Measurements from ENCODE around the gene TPST2. TPM values are rescaled to one million over a fixed set of nuclear protein-coding genes. Genes with fewer than 3 reads are reported as not detected.

The TPST2 gene
- total RNA-seq (10 to 100 TPM; 10.5 to 21.3 TPM), polyA plus RNA-seq (ENCODE audit: insufficient read length in 2 of 2) (10 to 100 TPM; 14.0 to 15.1 TPM)
- long read RNA-seq, donor 1, full-length matches to known transcripts = 5 of 5 reads
- long read RNA-seq, donor 1, partial matches to known transcripts = 0 of 5 reads
- long read RNA-seq, donor 1, other reads (novel, unspliced or antisense) = 0 of 5 reads
- long read RNA-seq, donor 2, full-length matches to known transcripts = 3 of 3 reads
- long read RNA-seq, donor 2, partial matches to known transcripts = 0 of 3 reads
- long read RNA-seq, donor 2, other reads (novel, unspliced or antisense) = 0 of 3 reads
- long read RNA-seq, donor 3, full-length matches to known transcripts = 6 of 6 reads
- long read RNA-seq, donor 3, partial matches to known transcripts = 0 of 6 reads
- long read RNA-seq, donor 3, other reads (novel, unspliced or antisense) = 0 of 6 reads
- long read RNA-seq, donor 4, full-length matches to known transcripts = 11 of 17 reads
- long read RNA-seq, donor 4, partial matches to known transcripts = 6 of 17 reads
- long read RNA-seq, donor 4, other reads (novel, unspliced or antisense) = 0 of 17 reads

- Histone ChIP-seq H3K4me1 (ENCODE audit: control insufficient read depth, insufficient read depth, low read length) (peaks cover 20% of the 10 kb centered on the region), H3K36me3 (ENCODE audit: control insufficient read depth, insufficient read depth, low read length) (no peaks in the 10 kb centered on the region), H3K9me3 (ENCODE audit: control insufficient read depth, insufficient read depth, low read length) (peaks cover 1% of the 10 kb centered on the region), H3K4me3 (ENCODE audit: low read depth, low read length) (peak within 1 kb of the TSS; percentile 65), H3K27me3 (ENCODE audit: control insufficient read depth, insufficient read depth, low read length) (no peaks in the 10 kb centered on the region), H3K27ac (ENCODE audit: low read depth, low read length) (no peak within 1 kb of the TSS)
- peak; percentile 38 to 92 (median 58) for DNase-seq (ENCODE audit: low read depth in 4 of 6, low spot score in 6 of 6)
- 1% methylated on average over 66 of the region's 72 CpGs for WGBS (ENCODE audit: insufficient coverage)
Measured at GRCh38 chr22:26589845-26590736, at the start of gene TPST2. TPST2 (minus strand) TSS chr22:26590132; CDS start chr22:26541630, 48,502 bp downstream.

- no peaks in the 10 kb centered on the region for H3K36me3 ChIP-seq (ENCODE audit: control insufficient read depth, insufficient read depth, low read length)
- no peaks in the 10 kb centered on the region for H3K4me1 ChIP-seq (ENCODE audit: control insufficient read depth, insufficient read depth, low read length)
- no peak overlapping the region for H3K27ac ChIP-seq (ENCODE audit: low read depth, low read length)
- no peaks in the 10 kb centered on the region for H3K27me3 ChIP-seq (ENCODE audit: control insufficient read depth, insufficient read depth, low read length)
- H3K9me3 ChIP-seq (ENCODE audit: control insufficient read depth, insufficient read depth, low read length) = no peaks in the 10 kb centered on the region
- H3K4me3 ChIP-seq (ENCODE audit: low read depth, low read length) = no peak overlapping the region
- DNase-seq (ENCODE audit: low read depth in 4 of 6, low spot score in 6 of 6) = no peak
- WGBS (ENCODE audit: insufficient coverage) = 67% methylated on average over 1 of the region's 1 CpG
Measured at GRCh38 chr22:26636296-26636695, 46.4 kb upstream of the TPST2 start.

GRCh38 chr22:26635117-26635516 is 45.2 kb upstream of the TPST2 start:
- no peaks in the 10 kb centered on the region for H3K36me3 ChIP-seq (ENCODE audit: control insufficient read depth, insufficient read depth, low read length)
- H3K27me3 ChIP-seq (ENCODE audit: control insufficient read depth, insufficient read depth, low read length) = no peaks in the 10 kb centered on the region
- H3K4me1 ChIP-seq (ENCODE audit: control insufficient read depth, insufficient read depth, low read length) = no peaks in the 10 kb centered on the region
- no peaks in the 10 kb centered on the region for H3K9me3 ChIP-seq (ENCODE audit: control insufficient read depth, insufficient read depth, low read length)
- no peak for DNase-seq (ENCODE audit: low read depth in 4 of 6, low spot score in 6 of 6)
- 91% methylated on average over 1 of the region's 2 CpGs for WGBS (ENCODE audit: insufficient coverage)
- H3K27ac ChIP-seq (ENCODE audit: low read depth, low read length) = no peak overlapping the region
- H3K4me3 ChIP-seq (ENCODE audit: low read depth, low read length) = no peak overlapping the region

- no peak overlapping the region for H3K4me3 ChIP-seq (ENCODE audit: low read depth, low read length)
- DNase-seq (ENCODE audit: low read depth in 4 of 6, low spot score in 6 of 6) = no peak
- WGBS (ENCODE audit: insufficient coverage) = no CpG with 5 or more reads among the region's 3 CpGs
- no peaks in the 10 kb centered on the region for H3K36me3 ChIP-seq (ENCODE audit: control insufficient read depth, insufficient read depth, low read length)
- H3K27me3 ChIP-seq (ENCODE audit: control insufficient read depth, insufficient read depth, low read length) = no peaks in the 10 kb centered on the region
- no peaks in the 10 kb centered on the region for H3K9me3 ChIP-seq (ENCODE audit: control insufficient read depth, insufficient read depth, low read length)
- H3K27ac ChIP-seq (ENCODE audit: low read depth, low read length) = no peak overlapping the region
- no peaks in the 10 kb centered on the region for H3K4me1 ChIP-seq (ENCODE audit: control insufficient read depth, insufficient read depth, low read length)
Measured at GRCh38 chr22:26634189-26634588, 44.3 kb upstream of the TPST2 start.

GRCh38 chr22:26632422-26633155 is 42.7 kb upstream of the TPST2 start:
- Histone ChIP-seq H3K36me3 (ENCODE audit: control insufficient read depth, insufficient read depth, low read length) (no peaks in the 10 kb centered on the region), H3K9me3 (ENCODE audit: control insufficient read depth, insufficient read depth, low read length) (no peaks in the 10 kb centered on the region), H3K4me3 (ENCODE audit: low read depth, low read length) (no peak overlapping the region), H3K27me3 (ENCODE audit: control insufficient read depth, insufficient read depth, low read length) (no peaks in the 10 kb centered on the region), H3K27ac (ENCODE audit: low read depth, low read length) (no peak overlapping the region), H3K4me1 (ENCODE audit: control insufficient read depth, insufficient read depth, low read length) (no peaks in the 10 kb centered on the region)
- no peak for DNase-seq (ENCODE audit: low read depth in 4 of 6, low spot score in 6 of 6)
- WGBS (ENCODE audit: insufficient coverage) = 55% methylated on average over 2 of the region's 8 CpGs

GRCh38 chr22:26631282-26631681 is 41.4 kb upstream of the TPST2 start:
- DNase-seq (ENCODE audit: low read depth in 4 of 6, low spot score in 6 of 6) = no peak
- no peaks in the 10 kb centered on the region for H3K27me3 ChIP-seq (ENCODE audit: control insufficient read depth, insufficient read depth, low read length)
- WGBS (ENCODE audit: insufficient coverage) = 100% methylated on average over 3 of the region's 4 CpGs
- H3K36me3 ChIP-seq (ENCODE audit: control insufficient read depth, insufficient read depth, low read length) = no peaks in the 10 kb centered on the region
- H3K4me3 ChIP-seq (ENCODE audit: low read depth, low read length) = no peak overlapping the region
- H3K9me3 ChIP-seq (ENCODE audit: control insufficient read depth, insufficient read depth, low read length) = no peaks in the 10 kb centered on the region
- no peaks in the 10 kb centered on the region for H3K4me1 ChIP-seq (ENCODE audit: control insufficient read depth, insufficient read depth, low read length)
- H3K27ac ChIP-seq (ENCODE audit: low read depth, low read length) = no peak overlapping the region

GRCh38 chr22:26629988-26630761 is 40.2 kb upstream of the TPST2 start:
- Histone ChIP-seq H3K4me3 (ENCODE audit: low read depth, low read length) (no peak overlapping the region), H3K9me3 (ENCODE audit: control insufficient read depth, insufficient read depth, low read length) (no peaks in the 10 kb centered on the region), H3K36me3 (ENCODE audit: control insufficient read depth, insufficient read depth, low read length) (no peaks in the 10 kb centered on the region), H3K27me3 (ENCODE audit: control insufficient read depth, insufficient read depth, low read length) (no peaks in the 10 kb centered on the region), H3K27ac (ENCODE audit: low read depth, low read length) (no peak overlapping the region), H3K4me1 (ENCODE audit: control insufficient read depth, insufficient read depth, low read length) (no peaks in the 10 kb centered on the region)
- DNase-seq (ENCODE audit: low read depth in 4 of 6, low spot score in 6 of 6) = no peak
- WGBS (ENCODE audit: insufficient coverage) = 90% methylated on average over 15 of the region's 18 CpGs

GRCh38 chr22:26624803-26625202 is 34.9 kb upstream of the TPST2 start:
- Histone ChIP-seq H3K27ac (ENCODE audit: low read depth, low read length) (no peak overlapping the region), H3K4me3 (ENCODE audit: low read depth, low read length) (no peak overlapping the region), H3K36me3 (ENCODE audit: control insufficient read depth, insufficient read depth, low read length) (no peaks in the 10 kb centered on the region), H3K4me1 (ENCODE audit: control insufficient read depth, insufficient read depth, low read length) (no peaks in the 10 kb centered on the region), H3K27me3 (ENCODE audit: control insufficient read depth, insufficient read depth, low read length) (no peaks in the 10 kb centered on the region), H3K9me3 (ENCODE audit: control insufficient read depth, insufficient read depth, low read length) (no peaks in the 10 kb centered on the region)
- DNase-seq (ENCODE audit: low read depth in 4 of 6, low spot score in 6 of 6) = no peak
- WGBS (ENCODE audit: insufficient coverage) = 83% methylated on average over 11 of the region's 12 CpGs
